GM18858 (cell line): ENCODE results near the gene TM4SF20.
"Not testable (repeated sequence)": the region's sequence is repeated elsewhere in the genome, so short reads cannot be mapped to it uniquely, and the experiment has no call there.

Experiments used
- ATAC-seq: cut with Tn5 transposase; IDR thresholded peaks from one replicate; pipeline ENCODE4 v1.9.1; 2021; ENCODE audit not compliant: unreplicated experiment

TM4SF20 gene

GRCh38 chr2:227398684-227399670 is 19.9 kb upstream of the TM4SF20 start:
- no peak for ATAC-seq

DNA sequence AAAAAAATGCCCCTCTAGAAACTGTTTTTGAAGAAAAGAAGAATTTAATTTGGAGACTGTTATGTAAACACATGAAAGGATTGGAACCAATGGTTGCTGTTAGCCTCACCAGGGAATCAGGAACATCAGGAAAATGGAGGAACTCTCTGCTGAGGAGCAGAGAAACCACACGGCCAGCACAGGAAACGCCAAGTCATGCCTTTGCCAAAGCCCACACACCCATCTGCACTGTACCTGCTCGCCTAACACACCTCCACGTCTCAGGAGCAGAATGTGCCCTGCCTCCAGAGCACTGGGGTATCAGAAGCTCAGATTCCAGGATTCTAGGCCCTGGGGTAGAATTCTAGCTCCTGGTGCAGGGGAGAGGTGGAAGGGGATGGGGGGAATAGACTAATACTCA is 18.5 kb upstream of the TM4SF20 start:
- no peak for ATAC-seq

DNA sequence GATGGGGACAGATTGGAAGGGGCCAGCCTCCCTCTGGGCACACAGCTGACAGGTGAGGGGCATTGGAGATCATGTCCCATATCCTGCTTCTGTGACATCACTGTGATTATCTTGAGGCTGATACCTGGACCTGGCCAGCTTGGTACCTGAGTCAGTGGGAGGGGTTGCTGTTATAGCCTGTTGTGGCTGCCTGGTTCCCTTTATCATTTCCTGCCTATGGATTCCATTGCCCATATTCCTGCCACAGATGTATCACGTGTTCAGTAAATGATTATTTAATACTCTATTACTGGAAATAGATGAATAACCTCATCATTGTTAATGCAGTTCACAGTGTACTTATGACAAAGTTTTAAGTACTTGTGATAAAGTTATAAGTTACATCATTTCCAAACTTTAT is 16.4 kb upstream of the TM4SF20 start:
- ATAC-seq = no peak

- ATAC-seq = no peak
Measured at GRCh38 chr2:227394401-227394800, 15.3 kb upstream of the TM4SF20 start.

DNA sequence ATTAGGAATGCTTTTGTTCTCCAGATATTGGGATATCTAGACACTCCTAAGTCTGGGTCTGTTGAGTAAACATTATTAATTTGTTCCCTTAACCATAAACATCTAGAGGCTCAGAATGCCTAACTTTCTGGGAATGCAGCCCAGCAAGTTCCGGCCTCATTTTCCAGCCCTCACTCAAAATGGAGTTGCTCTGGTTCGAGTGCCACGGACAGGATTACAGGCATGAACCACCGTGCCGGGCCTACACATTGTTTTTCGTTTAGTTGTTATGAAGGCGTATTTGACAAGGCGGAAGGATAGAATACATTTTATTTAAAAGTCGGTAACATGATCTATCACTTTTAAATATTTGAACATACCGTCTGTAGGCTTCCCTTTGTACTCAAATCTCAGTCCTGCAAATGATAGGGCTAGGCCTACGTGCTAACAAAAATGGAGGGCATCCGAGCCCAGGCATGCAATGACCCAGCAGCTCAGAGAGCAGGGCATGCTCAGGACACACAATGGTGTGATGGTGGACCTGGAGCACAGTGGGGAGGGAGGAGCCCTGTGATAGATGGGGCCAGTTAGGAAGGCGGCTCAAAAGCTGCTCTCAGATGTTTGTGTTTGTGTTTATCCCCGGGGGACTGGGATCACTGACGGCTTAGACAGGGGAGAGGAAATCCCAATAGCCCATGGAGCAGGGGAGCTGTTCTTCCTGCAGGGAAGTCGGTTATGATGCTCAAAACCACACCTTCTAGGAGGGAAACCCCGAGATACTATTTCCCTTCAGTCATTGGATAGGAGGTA is 11.6 kb upstream of the TM4SF20 start:
- ATAC-seq = no peak

DNA sequence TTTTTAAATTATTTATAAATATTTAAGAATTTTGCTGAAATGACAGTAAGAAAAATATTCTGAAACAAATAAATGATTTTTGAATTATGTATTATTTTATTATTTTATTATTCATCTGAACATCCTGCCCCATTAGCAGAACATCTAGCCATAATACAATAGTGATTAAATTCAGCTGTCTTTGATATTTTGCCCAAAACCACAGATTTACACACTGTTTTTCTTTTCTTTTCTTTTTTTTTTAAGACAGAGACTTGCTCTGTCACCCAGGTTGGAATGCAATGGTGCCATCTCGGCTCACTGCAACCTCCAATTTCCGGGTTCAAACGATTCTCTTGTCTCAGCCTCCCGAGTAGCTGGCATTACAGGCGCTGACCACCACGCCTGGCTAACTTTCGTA is 10.6 kb upstream of the TM4SF20 start:
- no peak for ATAC-seq

- no peak for ATAC-seq
Measured at GRCh38 chr2:227389231-227389630, 10.1 kb upstream of the TM4SF20 start.

GRCh38 chr2:227388537-227389011 is 9.5 kb upstream of the TM4SF20 start:
- ATAC-seq = no peak

- not testable (repeated sequence) for ATAC-seq
Measured at GRCh38 chr2:227387583-227387982, 8.5 kb upstream of the TM4SF20 start, which contains the start of gene SCYGR1. Gene SCYGR1 (minus strand): TSS chr2:227387949. CDS start chr2:227387949, 0 bp downstream.

GRCh38 chr2:227386630-227387029 is 7.5 kb upstream of the TM4SF20 start:
- no peak for ATAC-seq

DNA sequence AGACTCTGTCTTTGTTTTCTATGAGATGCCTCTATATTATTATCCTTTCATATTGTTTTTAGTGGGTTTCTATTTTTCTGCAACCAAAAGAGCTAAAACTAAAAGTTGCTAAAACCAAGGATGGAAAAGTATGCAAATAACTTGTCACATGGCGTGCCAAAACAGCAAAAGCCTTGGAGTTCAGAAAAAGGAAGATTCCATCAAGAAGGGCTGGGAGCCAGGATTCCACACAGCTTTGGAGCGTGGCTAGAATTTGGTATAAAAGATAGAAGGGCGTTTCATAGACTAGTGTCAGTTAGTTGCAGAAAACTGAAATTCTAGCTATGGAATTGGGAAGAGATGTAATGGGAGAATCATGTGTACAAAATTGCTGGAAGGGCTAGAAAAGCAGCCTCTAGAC is 4.6 kb upstream of the TM4SF20 start:
- ATAC-seq = no peak

GRCh38 chr2:227382241-227382835 is 3.2 kb upstream of the TM4SF20 start:
- not testable (repeated sequence) for ATAC-seq

DNA sequence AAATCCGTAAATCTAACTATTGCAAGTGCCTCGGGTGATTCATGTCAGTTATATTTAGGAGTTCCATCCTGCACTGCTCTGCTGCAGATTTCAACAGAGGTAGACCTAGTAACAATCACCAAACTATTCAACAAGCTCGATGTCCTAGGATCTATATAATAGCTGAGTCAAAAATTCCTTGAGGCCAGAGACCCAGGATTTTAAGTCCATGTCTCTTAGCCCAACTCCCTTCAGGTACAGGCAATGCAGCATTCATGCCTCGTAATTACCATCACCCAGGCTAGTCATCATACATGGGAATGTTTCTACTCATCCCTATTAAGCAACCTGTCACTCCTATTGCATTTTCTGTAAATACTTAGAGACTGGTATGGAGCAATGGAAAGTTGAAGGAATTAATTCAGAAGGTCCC is 729 bp downstream of the TM4SF20 start:
- ATAC-seq = no peak

DNA sequence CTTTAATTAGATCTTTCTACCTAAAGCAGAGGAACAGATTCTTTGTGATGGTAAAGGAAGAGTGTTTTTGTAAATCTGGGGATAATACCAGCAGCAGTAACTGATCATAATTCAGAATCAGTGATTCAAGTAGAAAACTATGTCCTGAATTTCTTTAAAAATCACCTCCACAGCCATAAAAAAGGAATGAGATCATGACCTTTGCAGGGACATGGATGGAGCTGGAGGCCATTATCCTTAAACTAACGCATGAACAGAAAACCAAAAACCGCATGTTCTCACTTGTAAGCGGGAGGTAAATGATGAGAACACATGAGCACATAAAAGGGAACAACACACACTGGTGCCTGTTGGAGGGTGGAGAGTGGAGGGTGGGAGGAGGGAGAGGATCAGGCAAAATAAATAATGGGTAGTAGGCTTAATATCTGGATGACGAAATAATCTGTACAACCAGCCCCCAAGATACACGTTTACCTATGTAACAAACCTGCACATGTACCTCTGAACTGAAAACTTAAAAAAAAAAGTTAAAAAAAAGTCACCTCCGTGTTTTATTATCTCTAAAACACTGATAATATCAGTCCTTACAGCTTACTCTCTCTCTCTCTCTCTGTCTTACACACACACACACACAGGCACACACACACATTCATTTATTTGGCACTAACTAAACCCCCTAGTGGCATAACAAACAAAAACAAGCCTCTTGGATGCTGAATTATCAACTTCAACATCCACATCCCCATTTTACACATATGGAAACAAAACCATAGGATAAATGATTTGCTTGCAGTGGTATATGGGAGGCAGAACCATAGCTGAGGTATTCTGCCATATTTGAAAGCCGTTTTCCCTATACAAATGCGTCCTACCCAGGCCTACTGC is 1.4 kb downstream of the TM4SF20 start:
- no peak for ATAC-seq

DNA sequence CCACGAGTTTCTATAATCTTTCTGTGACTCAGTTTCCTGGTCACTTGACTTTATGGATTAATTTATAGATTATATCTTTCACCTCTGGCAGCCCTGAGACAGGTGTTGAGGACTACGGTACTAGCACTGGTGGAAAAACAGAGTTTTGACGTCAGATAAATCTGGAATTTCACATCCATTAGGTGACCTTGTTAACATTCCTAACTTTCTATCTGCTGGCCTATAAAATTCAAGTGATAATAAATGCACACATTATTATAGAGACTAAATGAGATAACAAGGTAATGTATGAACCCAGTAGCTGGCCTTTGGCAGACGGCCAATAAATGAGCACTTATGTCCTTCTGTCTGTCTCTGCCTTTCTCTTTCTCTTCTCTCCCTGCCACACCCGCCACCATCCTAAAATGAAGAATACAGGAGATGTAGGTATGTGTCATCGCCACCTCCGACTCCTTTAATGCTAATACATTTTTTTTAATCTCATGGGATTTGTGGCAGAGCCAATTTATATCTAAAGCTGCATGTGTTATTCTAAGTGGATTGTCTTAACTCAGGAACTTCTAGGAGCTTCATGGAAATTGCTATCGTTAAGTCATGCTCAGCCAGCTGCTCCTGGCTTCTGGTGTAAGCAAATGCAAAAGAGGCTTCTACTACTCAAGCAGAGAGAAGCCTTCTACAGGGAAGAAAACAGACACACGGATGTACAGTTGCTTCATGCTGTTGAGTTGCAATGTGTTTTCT is 2.3 kb downstream of the TM4SF20 start:
- no peak for ATAC-seq

DNA sequence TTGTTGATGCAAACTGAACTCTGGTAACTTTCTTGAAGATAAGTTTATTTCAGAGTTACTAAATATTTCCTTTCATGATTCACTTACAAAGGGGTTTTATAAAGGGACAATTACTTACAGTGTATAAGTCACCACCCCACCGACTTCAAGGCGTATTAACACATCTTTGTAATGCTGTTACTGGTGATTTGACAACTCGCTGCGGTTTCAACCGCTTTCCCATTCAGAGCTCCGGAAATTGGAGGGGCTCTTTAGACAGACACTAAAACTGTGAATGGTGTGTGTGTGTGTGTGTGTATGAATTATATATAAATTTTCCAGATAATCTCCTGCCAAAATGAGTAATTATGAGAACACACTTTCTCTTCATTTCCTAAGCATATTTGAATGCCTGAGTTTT is 4.9 kb downstream of the TM4SF20 start:
- ATAC-seq = no peak

GRCh38 chr2:227373389-227373788 is 5.7 kb downstream of the TM4SF20 start:
- no peak for ATAC-seq

- no peak for ATAC-seq
Measured at GRCh38 chr2:227370791-227371312, 8.3 kb downstream of the TM4SF20 start.

GRCh38 chr2:227370092-227370491 is 9.0 kb downstream of the TM4SF20 start:
- no peak for ATAC-seq
